GM23338 (cell line): ENCODE results near the gene RIC1. TPM values are rescaled to one million over a fixed set of nuclear protein-coding genes. Genes with fewer than 3 reads are reported as not detected.

Source experiments
- ATAC-seq: fragments of 200-7000 bp; cut with Tn5 transposase; 3 replicates; pipeline ENCODE4 v1.9.1; 2020
- DNase-seq: peaks from one replicate; pipeline ENCODE4 v3.0.0-alpha.2; 2015; ENCODE audit warnings: low spot score
- H2AFZ ChIP-seq: fragments of 200-600 bp; sonication (generic); 2 replicates; pipeline ENCODE4 v1.8.0; 2016; ENCODE audit warnings: antibody characterized with exemption, mild to moderate bottlenecking, moderate library complexity
- H3F3A ChIP-seq: fragments of 200-600 bp; sonication (generic); replicated peaks from 2 replicates; pipeline ENCODE4 v1.8.0; 2017; ENCODE audit warnings: antibody characterized with exemption, mixed run types, low read depth
- H3K27ac ChIP-seq: fragments of 200-600 bp; sonication (generic); 2 replicates; pipeline ENCODE4 v1.6.1; 2016; ENCODE audit warnings: low read depth
- H3K27me3 ChIP-seq: fragments of 200-600 bp; sonication (generic); 2 replicates; pipeline ENCODE4 v1.8.0; 2016; ENCODE audit warnings: mild to moderate bottlenecking, mixed run types, moderate library complexity; ENCODE audit not compliant: insufficient read depth
- H3K36me3 ChIP-seq: fragments of 200-600 bp; sonication (generic); 2 replicates; pipeline ENCODE4 v1.8.0; 2016; ENCODE audit warnings: mild to moderate bottlenecking; ENCODE audit not compliant: insufficient read depth
- H3K4me1 ChIP-seq: fragments of 200-600 bp; sonication (generic); 2 replicates; pipeline ENCODE4 v1.8.0; 2016; ENCODE audit warnings: mild to moderate bottlenecking, moderate library complexity; ENCODE audit not compliant: insufficient read depth
- H3K4me2 ChIP-seq: fragments of 200-600 bp; sonication (generic); 2 replicates; pipeline ENCODE4 v1.7.1; 2017; ENCODE audit warnings: mixed run types
- H3K4me3 ChIP-seq: fragments of 200-600 bp; sonication (generic); 2 replicates; pipeline ENCODE4 v1.6.1; 2016; ENCODE audit warnings: mixed run types
- H3K79me2 ChIP-seq: fragments of 200-600 bp; sonication (generic); replicated peaks from 2 replicates; pipeline ENCODE4 v1.8.0; 2017; ENCODE audit warnings: mild to moderate bottlenecking; ENCODE audit not compliant: insufficient read depth
- H3K9me2 ChIP-seq: fragments of 200-600 bp; sonication (generic); 2 replicates; pipeline ENCODE4 v1.8.0; 2017; ENCODE audit not compliant: insufficient read depth
- H4K20me1 ChIP-seq: fragments of 200-600 bp; sonication (generic); replicated peaks from 2 replicates; pipeline ENCODE4 v1.8.0; 2017; ENCODE audit warnings: mild to moderate bottlenecking; ENCODE audit not compliant: insufficient read depth
- H3K27ac Mint-ChIP-seq: 2 replicates; pipeline ENCODE4 v1.8.0; 2020; ENCODE audit warnings: inconsistent platforms, mild to moderate bottlenecking, moderate library complexity, mixed read lengths
- H3K27me3 Mint-ChIP-seq: 3 replicates; pipeline ENCODE4 v1.8.0; 2022; ENCODE audit warnings: low read depth, mild to moderate bottlenecking, moderate library complexity, mixed read lengths, inconsistent platforms; ENCODE audit not compliant: insufficient read depth, poor library complexity
- H3K36me3 Mint-ChIP-seq: 3 replicates; pipeline ENCODE4 v1.8.0; 2021; ENCODE audit warnings: low read depth, mild to moderate bottlenecking, inconsistent platforms, moderate library complexity, mixed read lengths
- H3K4me1 Mint-ChIP-seq: 3 replicates; pipeline ENCODE4 v1.8.0; 2020; ENCODE audit warnings: mild to moderate bottlenecking, inconsistent platforms, mixed read lengths
- H3K4me3 Mint-ChIP-seq: 3 replicates; pipeline ENCODE4 v1.8.0; 2021; ENCODE audit warnings: moderate library complexity, mild to moderate bottlenecking, inconsistent platforms, mixed read lengths
- H3K9me3 Mint-ChIP-seq: 3 replicates; pipeline ENCODE4 v1.8.0; 2020; ENCODE audit warnings: moderate library complexity, mild to moderate bottlenecking, inconsistent platforms, mixed read lengths
- CREB1 ChIP-seq: fragments of 250-450 bp; sonication (Bioruptor Pico); IDR thresholded peaks from 2 replicates; pipeline ENCODE4 v1.5.0; 2020; ENCODE audit warnings: low read depth, mild to moderate bottlenecking, moderate library complexity
- CTCF ChIP-seq, 2 experiments: fragments of 200-600 bp in 1 of 2; sonication (generic) in 1 of 2; conservative IDR thresholded peaks; 2 replicates each; pipeline versions ENCODE4 v1.5.1 to v1.6.1; 2016 to 2017; ENCODE audit warnings: antibody characterized with exemption in 2 of 2, low read depth in 2 of 2, mild to moderate bottlenecking in 2 of 2, moderate library complexity in 1 of 2
- ETS1 ChIP-seq: IDR thresholded peaks from 2 replicates; pipeline ENCODE4 v1.6.1; 2016; ENCODE audit warnings: antibody characterized with exemption
- EZH2 ChIP-seq: fragments of 200-600 bp; sonication (generic); IDR thresholded peaks from one replicate; pipeline ENCODE4 v1.8.0; 2017; ENCODE audit warnings: antibody characterized with exemption, mild to moderate bottlenecking, low read depth; ENCODE audit not compliant: unreplicated experiment
- EZH2phosphoT487 ChIP-seq: fragments of 200-600 bp; sonication (generic); IDR thresholded peaks from one replicate; pipeline ENCODE4 v1.8.1; 2018; ENCODE audit warnings: antibody characterized with exemption; ENCODE audit not compliant: unreplicated experiment
- JUNB ChIP-seq: IDR thresholded peaks from one replicate; pipeline ENCODE4 v1.6.1; 2016; ENCODE audit warnings: antibody characterized with exemption; ENCODE audit not compliant: unreplicated experiment
- NANOG ChIP-seq: IDR thresholded peaks from 2 replicates; pipeline ENCODE4 v1.6.1; 2016; ENCODE audit warnings: antibody characterized with exemption, borderline replicate concordance
- POLR2AphosphoS5 ChIP-seq: IDR thresholded peaks from 2 replicates; pipeline ENCODE4 v1.6.1; 2016; ENCODE audit warnings: antibody characterized with exemption, low read depth
- STAT1 ChIP-seq: IDR thresholded peaks from one replicate; pipeline ENCODE4 v1.6.1; 2016; ENCODE audit warnings: antibody characterized with exemption; ENCODE audit not compliant: unreplicated experiment
- ZNF114 ChIP-seq: fragments of 250-450 bp; sonication (Bioruptor Pico); IDR thresholded peaks from 2 replicates; pipeline ENCODE4 v1.5.0; 2020; ENCODE audit warnings: mild to moderate bottlenecking, moderate library complexity
- ZNF331 ChIP-seq: fragments of 250-450 bp; sonication (Bioruptor Pico); IDR thresholded peaks from 2 replicates; pipeline ENCODE4 v1.5.0; 2020; ENCODE audit warnings: low read depth, mild to moderate bottlenecking, moderate library complexity
- polyA plus RNA-seq: library from polyadenylated mRNA; unstranded; fragments of >200 nt; fragmentation: Nextera tagmentation; extraction: Ambion mirVana; gene quantifications from 2 replicates; pipeline ENCODE4 v1.2.1, GENCODE V29; 2016
- total RNA-seq: library from RNA; depleted of rRNA; stranded (reverse); fragments of >200 nt; shearing (Covaris generic); gene quantifications from 2 replicates; pipeline ENCODE4 v1.2.3, GENCODE V29; 2014
- TF ChIP-seq, protein P1 (sequence below): fragments of 250-450 bp; sonication (Bioruptor Pico); IDR thresholded peaks from 2 replicates; pipeline ENCODE4 v1.5.0; 2020; ENCODE audit warnings: mild to moderate bottlenecking, moderate library complexity
- TF ChIP-seq, protein P2 (sequence below): IDR thresholded peaks from one replicate; pipeline ENCODE4 v1.6.1; 2018; ENCODE audit warnings: antibody characterized with exemption; ENCODE audit not compliant: unreplicated experiment

RIC1 gene
- total and polyA plus RNA-seq, 2 experiments from 2014 or later = 7.8 to 34.9 TPM

- Histone ChIP-seq H3K27me3 (no peaks in the 10 kb centered on the region), H3K27ac (no peak overlapping the region), H3K36me3 (no peaks in the 10 kb centered on the region), H2AFZ (no peak overlapping the region), H3K4me1 (peaks cover 5% of the 10 kb centered on the region; the same call in 1 of the 2 replicates), H3K4me3 (no peak overlapping the region), H3K4me2 (no peak overlapping the region), H4K20me1 (no peaks in the 10 kb centered on the region), H3F3A (no peaks in the 10 kb centered on the region), H3K79me2 (no peaks in the 10 kb centered on the region), H3K9me2 (no peaks in the 10 kb centered on the region)
- peaks cover 2% of the 10 kb centered on the region; the same call in 1 of the 3 replicates for H3K9me3 Mint-ChIP-seq
- no peak overlapping the region for H3K27ac Mint-ChIP-seq
- peaks cover 12% of the 10 kb centered on the region; the same call in 2 of the 3 replicates for H3K4me1 Mint-ChIP-seq
- no peak for DNase-seq
- ATAC-seq = no peak
- no peaks in the 10 kb centered on the region for H3K36me3 Mint-ChIP-seq
- TF ChIP-seq ETS1 (no peak), CTCF (conservative IDR thresholded peaks at IDR 0.05; ENCODE audit: low read depth in 2 of 2) (no peak), EZH2 (no peak), ZNF331 (CRISPR knock-in tag) (no peak), STAT1 (no peak), EZH2phosphoT487 (no peak), ZNF114 (CRISPR knock-in tag) (no peak), JUNB (no peak), NANOG (no peak), POLR2AphosphoS5 (no peak), CREB1 (no peak)
- TF ChIP-seq, protein P1, sequence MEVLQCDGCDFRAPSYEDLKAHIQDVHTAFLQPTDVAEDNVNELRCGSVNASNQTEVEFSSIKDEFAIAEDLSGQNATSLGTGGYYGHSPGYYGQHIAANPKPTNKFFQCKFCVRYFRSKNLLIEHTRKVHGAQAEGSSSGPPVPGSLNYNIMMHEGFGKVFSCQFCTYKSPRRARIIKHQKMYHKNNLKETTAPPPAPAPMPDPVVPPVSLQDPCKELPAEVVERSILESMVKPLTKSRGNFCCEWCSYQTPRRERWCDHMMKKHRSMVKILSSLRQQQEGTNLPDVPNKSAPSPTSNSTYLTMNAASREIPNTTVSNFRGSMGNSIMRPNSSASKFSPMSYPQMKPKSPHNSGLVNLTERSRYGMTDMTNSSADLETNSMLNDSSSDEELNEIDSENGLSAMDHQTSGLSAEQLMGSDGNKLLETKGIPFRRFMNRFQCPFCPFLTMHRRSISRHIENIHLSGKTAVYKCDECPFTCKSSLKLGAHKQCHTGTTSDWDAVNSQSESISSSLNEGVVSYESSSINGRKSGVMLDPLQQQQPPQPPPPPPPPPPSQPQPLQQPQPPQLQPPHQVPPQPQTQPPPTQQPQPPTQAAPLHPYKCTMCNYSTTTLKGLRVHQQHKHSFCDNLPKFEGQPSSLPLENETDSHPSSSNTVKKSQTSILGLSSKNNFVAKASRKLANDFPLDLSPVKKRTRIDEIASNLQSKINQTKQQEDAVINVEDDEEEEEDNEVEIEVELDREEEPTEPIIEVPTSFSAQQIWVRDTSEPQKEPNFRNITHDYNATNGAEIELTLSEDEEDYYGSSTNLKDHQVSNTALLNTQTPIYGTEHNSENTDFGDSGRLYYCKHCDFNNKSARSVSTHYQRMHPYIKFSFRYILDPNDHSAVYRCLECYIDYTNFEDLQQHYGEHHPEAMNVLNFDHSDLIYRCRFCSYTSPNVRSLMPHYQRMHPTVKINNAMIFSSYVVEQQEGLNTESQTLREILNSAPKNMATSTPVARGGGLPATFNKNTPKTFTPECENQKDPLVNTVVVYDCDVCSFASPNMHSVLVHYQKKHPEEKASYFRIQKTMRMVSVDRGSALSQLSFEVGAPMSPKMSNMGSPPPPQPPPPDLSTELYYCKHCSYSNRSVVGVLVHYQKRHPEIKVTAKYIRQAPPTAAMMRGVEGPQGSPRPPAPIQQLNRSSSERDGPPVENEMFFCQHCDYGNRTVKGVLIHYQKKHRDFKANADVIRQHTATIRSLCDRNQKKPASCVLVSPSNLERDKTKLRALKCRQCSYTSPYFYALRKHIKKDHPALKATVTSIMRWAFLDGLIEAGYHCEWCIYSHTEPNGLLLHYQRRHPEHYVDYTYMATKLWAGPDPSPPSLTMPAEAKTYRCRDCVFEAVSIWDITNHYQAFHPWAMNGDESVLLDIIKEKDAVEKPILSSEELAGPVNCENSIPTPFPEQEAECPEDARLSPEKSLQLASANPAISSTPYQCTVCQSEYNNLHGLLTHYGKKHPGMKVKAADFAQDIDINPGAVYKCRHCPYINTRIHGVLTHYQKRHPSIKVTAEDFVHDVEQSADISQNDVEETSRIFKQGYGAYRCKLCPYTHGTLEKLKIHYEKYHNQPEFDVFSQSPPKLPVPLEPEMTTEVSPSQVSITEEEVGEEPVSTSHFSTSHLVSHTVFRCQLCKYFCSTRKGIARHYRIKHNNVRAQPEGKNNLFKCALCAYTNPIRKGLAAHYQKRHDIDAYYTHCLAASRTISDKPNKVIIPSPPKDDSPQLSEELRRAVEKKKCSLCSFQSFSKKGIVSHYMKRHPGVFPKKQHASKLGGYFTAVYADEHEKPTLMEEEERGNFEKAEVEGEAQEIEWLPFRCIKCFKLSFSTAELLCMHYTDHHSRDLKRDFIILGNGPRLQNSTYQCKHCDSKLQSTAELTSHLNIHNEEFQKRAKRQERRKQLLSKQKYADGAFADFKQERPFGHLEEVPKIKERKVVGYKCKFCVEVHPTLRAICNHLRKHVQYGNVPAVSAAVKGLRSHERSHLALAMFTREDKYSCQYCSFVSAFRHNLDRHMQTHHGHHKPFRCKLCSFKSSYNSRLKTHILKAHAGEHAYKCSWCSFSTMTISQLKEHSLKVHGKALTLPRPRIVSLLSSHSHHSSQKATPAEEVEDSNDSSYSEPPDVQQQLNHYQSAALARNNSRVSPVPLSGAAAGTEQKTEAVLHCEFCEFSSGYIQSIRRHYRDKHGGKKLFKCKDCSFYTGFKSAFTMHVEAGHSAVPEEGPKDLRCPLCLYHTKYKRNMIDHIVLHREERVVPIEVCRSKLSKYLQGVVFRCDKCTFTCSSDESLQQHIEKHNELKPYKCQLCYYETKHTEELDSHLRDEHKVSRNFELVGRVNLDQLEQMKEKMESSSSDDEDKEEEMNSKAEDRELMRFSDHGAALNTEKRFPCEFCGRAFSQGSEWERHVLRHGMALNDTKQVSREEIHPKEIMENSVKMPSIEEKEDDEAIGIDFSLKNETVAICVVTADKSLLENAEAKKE (CRISPR knock-in tag) = no peak
- TF ChIP-seq, protein P2, sequence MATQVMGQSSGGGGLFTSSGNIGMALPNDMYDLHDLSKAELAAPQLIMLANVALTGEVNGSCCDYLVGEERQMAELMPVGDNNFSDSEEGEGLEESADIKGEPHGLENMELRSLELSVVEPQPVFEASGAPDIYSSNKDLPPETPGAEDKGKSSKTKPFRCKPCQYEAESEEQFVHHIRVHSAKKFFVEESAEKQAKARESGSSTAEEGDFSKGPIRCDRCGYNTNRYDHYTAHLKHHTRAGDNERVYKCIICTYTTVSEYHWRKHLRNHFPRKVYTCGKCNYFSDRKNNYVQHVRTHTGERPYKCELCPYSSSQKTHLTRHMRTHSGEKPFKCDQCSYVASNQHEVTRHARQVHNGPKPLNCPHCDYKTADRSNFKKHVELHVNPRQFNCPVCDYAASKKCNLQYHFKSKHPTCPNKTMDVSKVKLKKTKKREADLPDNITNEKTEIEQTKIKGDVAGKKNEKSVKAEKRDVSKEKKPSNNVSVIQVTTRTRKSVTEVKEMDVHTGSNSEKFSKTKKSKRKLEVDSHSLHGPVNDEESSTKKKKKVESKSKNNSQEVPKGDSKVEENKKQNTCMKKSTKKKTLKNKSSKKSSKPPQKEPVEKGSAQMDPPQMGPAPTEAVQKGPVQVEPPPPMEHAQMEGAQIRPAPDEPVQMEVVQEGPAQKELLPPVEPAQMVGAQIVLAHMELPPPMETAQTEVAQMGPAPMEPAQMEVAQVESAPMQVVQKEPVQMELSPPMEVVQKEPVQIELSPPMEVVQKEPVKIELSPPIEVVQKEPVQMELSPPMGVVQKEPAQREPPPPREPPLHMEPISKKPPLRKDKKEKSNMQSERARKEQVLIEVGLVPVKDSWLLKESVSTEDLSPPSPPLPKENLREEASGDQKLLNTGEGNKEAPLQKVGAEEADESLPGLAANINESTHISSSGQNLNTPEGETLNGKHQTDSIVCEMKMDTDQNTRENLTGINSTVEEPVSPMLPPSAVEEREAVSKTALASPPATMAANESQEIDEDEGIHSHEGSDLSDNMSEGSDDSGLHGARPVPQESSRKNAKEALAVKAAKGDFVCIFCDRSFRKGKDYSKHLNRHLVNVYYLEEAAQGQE = no peak
- no peak overlapping the region for H3K4me3 Mint-ChIP-seq
- no peaks in the 10 kb centered on the region for H3K27me3 Mint-ChIP-seq
These were observed 17.4 kb upstream of the RIC1 start for GRCh38 chr9:5611321-5612184.
